Neural progenitor cell (in vitro differentiated cells): ENCODE results near the gene SEMA3D.

Experiments
- CTCF ChIP-seq: fragments of 200-600 bp; sonication (generic); IDR thresholded peaks from 2 replicates; pipeline ENCODE4 v1.5.1; 2017; ENCODE audit warnings: antibody characterized with exemption, mild to moderate bottlenecking
- EZH2 ChIP-seq: fragments of 200-600 bp; sonication (generic); IDR thresholded peaks from 2 replicates; pipeline ENCODE4 v1.6.1; 2017; ENCODE audit warnings: antibody characterized with exemption, mild to moderate bottlenecking, moderate library complexity
- EZH2phosphoT487 ChIP-seq: fragments of 200-600 bp; sonication (generic); IDR thresholded peaks from 2 replicates; pipeline ENCODE4 v1.6.1; 2017; ENCODE audit warnings: antibody characterized with exemption

GRCh38 chr7:84948634-84949033 lies 238.2 kb downstream of the SEMA3D start:
- TF ChIP-seq CTCF (no peak), EZH2 (no peak), EZH2phosphoT487 (no peak)
